Peyer's patch (tissue), 4 donors: ENCODE results near the gene NLRP6.

Source experiments
- CTCF ChIP-seq, 6 experiments: fragments of 450-650 bp in 4 of 6; fragments of 200-600 bp in 2 of 6; sonication (generic) in 1 of 6; IDR thresholded peaks; one replicate each; pipeline ENCODE4 v1.5.1; 2017 to 2019; ENCODE audit warnings: antibody characterized with exemption in 6 of 6, mild to moderate bottlenecking in 3 of 6, moderate library complexity in 1 of 6
- POLR2A ChIP-seq, 2 donors: fragments of 450-650 bp; IDR thresholded peaks; one replicate each; pipeline ENCODE4 v1.5.1; 2017; ENCODE audit warnings: antibody characterized with exemption in 2 of 2, mild to moderate bottlenecking in 2 of 2, moderate library complexity in 2 of 2

GRCh38 chr11:240315-240714, 37.9 kb upstream of the NLRP6 start:
- TF ChIP-seq CTCF (IDR thresholded peaks at IDR 0.05) (no peak), POLR2A (IDR thresholded peaks at IDR 0.05) (no peak)
